ENCODE data around the gene MAD1L1. TPM values are rescaled to one million over a fixed set of nuclear protein-coding genes. Genes with fewer than 3 reads are reported as not detected.

The MAD1L1 gene
- total and polyA plus RNA-seq, 7 donors, result 11.7 to 17.5 (median 15.6) TPM

DNA sequence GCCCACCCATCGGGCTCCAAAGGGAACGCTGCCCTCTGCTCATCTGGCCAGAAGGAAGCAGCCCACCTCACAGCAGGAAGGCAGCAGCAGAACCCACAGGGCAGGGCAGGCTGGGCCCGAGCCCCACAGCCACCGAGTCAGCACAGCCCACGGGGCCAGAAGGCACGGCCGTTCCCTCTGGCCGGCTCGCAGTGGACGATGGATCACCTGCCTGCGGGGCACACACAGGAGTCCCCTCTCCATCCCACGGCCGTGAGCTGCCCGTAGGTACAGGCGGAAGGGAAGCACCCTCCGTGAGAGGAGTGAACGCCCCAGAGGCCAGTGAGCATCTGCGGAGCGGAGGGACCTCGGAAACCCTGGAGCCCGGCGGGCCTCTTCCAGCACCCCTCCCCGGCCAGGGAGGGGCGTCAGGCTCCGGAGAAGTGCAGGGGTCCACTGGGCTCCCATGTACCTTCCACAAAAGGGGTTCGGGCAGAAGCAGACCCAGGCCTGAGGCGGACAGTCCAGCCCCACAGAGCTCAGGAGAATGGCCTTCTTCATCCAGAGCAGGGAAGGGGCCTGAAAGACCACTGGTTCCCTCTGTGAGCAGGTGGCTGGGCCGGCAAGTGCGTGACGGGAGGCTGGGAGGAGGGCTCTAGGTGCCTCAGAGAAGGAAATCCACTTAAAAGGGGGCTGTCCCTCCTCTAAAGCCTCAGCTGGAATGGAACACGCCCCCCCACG lies 20.9 kb upstream of the MAD1L1 start:
- intact Hi-C loops (cut with DNase I), result no loop called here
- TF ChIP-seq, protein P1, sequence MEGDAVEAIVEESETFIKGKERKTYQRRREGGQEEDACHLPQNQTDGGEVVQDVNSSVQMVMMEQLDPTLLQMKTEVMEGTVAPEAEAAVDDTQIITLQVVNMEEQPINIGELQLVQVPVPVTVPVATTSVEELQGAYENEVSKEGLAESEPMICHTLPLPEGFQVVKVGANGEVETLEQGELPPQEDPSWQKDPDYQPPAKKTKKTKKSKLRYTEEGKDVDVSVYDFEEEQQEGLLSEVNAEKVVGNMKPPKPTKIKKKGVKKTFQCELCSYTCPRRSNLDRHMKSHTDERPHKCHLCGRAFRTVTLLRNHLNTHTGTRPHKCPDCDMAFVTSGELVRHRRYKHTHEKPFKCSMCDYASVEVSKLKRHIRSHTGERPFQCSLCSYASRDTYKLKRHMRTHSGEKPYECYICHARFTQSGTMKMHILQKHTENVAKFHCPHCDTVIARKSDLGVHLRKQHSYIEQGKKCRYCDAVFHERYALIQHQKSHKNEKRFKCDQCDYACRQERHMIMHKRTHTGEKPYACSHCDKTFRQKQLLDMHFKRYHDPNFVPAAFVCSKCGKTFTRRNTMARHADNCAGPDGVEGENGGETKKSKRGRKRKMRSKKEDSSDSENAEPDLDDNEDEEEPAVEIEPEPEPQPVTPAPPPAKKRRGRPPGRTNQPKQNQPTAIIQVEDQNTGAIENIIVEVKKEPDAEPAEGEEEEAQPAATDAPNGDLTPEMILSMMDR (IDR thresholded peaks at IDR 0.05), result no peak
- ATAC-seq (no peak), DNase-seq (no peak)
- Histone ChIP-seq H3K36me3 (ENCODE audit: insufficient read depth in 1 of 2, low read depth in 1 of 2) (peaks cover 2 to 23% of the 10 kb centered on the region in 2 donors), H3K4me1 (no peaks in the 10 kb centered on the region), H3K27ac (no peak overlapping the region), H3K9me3 (no peaks in the 10 kb centered on the region), H3K4me3 (no peak overlapping the region), H3K27me3 (ENCODE audit: insufficient read depth in 3 of 3, low read length in 2 of 3) (no peaks in the 10 kb centered on the region)
- 92 to 97% (median 95%) methylated on average over 23 to 32 of the region's 32 CpGs for WGBS, 3 donors

DNA sequence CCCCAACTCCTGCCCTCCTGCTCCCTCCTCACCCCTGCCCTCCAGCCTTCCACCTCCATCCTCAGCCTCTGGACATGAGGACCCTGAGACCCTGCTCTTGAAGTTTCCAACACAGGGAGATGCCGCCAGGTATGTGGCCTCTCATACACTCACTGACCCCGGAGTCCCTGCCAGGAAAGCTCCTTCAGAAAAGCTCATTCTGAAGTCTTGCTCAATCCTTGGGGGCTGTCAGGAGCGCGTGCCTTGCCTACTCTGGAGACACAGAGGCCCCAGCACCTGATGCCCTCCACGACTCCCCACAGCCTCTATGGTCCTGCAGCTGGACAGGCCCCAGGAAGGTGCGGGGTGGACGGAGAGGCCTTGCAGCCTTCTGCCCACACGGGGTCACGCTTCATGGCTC lies 20.3 kb upstream of the MAD1L1 start:
- Histone ChIP-seq H3K9me3 (no peaks in the 10 kb centered on the region), H3K27ac (no peak overlapping the region), H3K36me3 (ENCODE audit: insufficient read depth in 1 of 2, low read depth in 1 of 2) (peaks cover 2 to 23% of the 10 kb centered on the region in 2 donors), H3K27me3 (ENCODE audit: insufficient read depth in 3 of 3, low read length in 2 of 3) (no peaks in the 10 kb centered on the region), H3K4me3 (no peak overlapping the region), H3K4me1 (no peaks in the 10 kb centered on the region)
- TF ChIP-seq, protein P1 (IDR thresholded peaks at IDR 0.05), result no peak
- DNase-seq (no peak), ATAC-seq (no peak)
- WGBS, 3 donors, result 94 to 96% (median 96%) methylated on average over 9 of the region's 9 CpGs
- intact Hi-C loops (cut with DNase I), result no loop called here

DNA sequence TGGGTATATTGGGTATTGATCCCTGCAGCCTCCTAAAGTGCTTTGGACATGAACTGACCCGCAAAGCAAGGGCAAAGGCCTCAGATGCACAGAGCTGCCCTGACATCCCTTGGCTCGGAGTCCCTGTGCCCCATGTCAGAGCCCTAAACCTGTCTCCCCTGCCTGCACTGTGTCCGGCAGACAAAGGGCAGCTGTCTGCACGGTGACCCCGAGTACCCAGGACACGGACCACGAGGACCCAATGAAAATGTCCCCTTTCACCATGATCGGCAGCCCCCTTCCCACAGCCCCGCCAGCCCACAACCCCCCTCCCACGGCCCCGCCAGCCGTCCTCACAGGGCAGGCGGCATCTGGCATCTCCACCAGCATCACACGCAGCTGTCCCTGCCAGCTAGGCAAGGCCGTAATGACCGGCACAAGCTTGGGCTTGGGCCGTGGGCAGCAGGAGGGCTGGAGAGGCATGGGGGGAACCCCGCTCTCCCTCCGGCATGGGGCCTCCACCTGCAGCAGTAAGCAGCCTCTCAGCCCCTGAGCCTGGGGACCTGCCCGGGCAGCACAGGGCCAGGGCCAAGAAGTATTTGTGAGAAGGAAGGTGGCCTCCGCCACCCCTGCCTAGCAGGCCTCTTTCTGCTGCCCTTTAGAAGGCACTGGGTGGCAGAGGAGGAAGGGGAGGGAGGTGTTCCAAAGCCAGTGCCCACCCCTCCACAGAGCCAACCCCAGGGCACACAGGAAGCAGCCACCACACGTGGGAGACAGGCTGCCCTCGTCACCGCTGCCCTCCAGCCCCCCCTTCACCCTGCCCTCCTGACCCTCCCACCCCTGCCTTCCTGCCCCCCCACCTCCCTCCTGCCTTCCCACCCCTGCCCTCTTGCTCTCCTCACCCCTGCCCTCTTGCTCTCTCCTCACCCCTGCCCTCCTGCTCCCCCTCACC lies 19.4 kb upstream of the MAD1L1 start:
- ATAC-seq, result peak in 1 of 4 donors; percentile 20
- no peak overlapping the region for H3K27ac ChIP-seq

DNA sequence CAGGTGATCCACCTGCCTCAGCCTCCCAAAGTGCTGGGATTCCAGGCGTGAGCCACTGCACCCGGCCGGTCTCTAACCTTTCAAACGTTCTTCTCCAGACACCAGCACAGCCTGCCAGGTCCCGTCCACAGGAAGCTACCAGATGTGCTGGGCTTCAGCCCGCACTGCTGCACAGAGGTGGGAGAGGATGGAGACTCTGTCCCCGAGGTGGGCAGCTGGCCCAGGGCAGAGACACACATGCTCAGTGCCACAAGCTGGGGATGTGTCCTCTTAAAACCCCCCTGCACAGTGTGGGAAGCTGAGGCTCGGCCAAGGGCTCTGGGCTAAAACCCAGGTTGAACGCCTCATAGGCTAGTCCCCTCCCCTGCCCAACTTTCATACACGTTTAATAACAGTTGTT lies 18.6 kb upstream of the MAD1L1 start:
- intact Hi-C loops (cut with DNase I), result no loop called here
- WGBS, 3 donors, result 56 to 62% (median 57%) methylated on average over 10 of the region's 10 CpGs
- Histone ChIP-seq H3K27me3 (ENCODE audit: insufficient read depth in 3 of 3, low read length in 2 of 3) (no peaks in the 10 kb centered on the region), H3K4me3 (no peak overlapping the region), H3K27ac (no peak overlapping the region), H3K9me3 (no peaks in the 10 kb centered on the region), H3K36me3 (ENCODE audit: insufficient read depth in 1 of 2, low read depth in 1 of 2) (peaks cover 0 to 13% of the 10 kb centered on the region in 2 donors), H3K4me1 (no peaks in the 10 kb centered on the region)
- TF ChIP-seq, protein P1 (IDR thresholded peaks at IDR 0.05), result no peak
- no peak for DNase-seq
- no peak for ATAC-seq

More for the DNA sequence above, 19.4 kb upstream of the MAD1L1 start:
- Histone ChIP-seq H3K4me1 (no peaks in the 10 kb centered on the region), H3K27me3 (ENCODE audit: insufficient read depth in 3 of 3, low read length in 2 of 3) (no peaks in the 10 kb centered on the region), H3K36me3 (ENCODE audit: insufficient read depth in 1 of 2, low read depth in 1 of 2) (peaks cover 0 to 20% of the 10 kb centered on the region in 2 donors), H3K9me3 (no peaks in the 10 kb centered on the region), H3K4me3 (no peak overlapping the region)
- WGBS, 3 donors, result 49 to 58% (median 57%) methylated on average over 23 to 24 of the region's 24 CpGs
- intact Hi-C loops (cut with DNase I), result no loop called here
- DNase-seq, result no peak
- TF ChIP-seq, protein P1 (IDR thresholded peaks at IDR 0.05), result no peak
